ENCODE data around the gene BACH2.
"Not testable (repeated sequence)": the region's sequence is repeated elsewhere in the genome, so short reads cannot be mapped to it uniquely, and the experiment has no call there.

The BACH2 gene

DNA sequence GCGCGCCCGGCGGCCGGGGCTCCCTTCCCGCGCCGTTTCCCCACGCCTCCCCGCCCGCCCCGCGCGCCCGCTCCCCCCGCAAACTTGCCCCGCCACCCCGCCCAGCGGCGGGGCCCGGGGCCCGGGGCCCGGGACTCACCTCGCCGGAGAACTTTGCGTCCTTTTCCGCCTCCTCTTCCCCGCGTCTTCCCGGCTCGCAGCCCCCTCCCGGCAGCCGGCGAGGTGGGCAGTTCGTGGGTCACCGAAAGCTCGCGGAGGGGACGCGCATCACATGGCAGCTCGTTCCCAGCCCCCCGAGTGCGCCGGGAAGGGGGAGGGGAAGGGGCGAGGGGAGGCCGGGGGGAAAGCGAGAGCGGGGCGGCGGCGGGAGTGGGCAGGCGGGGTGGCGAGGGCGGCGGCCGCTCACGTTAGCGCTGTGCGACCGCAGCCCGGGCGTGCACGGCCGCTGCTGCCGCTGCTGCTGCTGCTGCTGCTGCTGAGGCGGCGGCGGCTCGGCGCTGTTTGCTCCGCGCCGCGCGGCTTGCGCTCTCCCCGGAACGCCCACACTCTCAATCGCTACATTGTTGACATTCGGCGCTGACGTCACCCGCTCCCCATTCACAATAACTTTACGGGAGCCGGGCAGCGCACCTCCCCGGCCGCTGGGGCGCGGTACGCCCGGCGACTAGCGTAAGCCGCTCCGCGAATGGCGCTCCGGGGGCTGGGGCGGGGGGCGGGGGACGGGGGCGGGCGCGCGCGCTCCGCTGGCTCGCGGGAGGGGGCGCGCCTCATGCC is at the start of gene BACH2:
Gene BACH2 (minus strand): TSS at position 503 of the 774 bp plus-strand sequence. CDS start 287,999 bp downstream, outside the sequence.
- DNase-seq (ENCODE audit: low read depth): no peak

- DNase-seq (ENCODE audit: low read depth): no peak
Measured at GRCh38 chr6:90343576-90343975, 46.9 kb upstream of the BACH2 start.

DNA sequence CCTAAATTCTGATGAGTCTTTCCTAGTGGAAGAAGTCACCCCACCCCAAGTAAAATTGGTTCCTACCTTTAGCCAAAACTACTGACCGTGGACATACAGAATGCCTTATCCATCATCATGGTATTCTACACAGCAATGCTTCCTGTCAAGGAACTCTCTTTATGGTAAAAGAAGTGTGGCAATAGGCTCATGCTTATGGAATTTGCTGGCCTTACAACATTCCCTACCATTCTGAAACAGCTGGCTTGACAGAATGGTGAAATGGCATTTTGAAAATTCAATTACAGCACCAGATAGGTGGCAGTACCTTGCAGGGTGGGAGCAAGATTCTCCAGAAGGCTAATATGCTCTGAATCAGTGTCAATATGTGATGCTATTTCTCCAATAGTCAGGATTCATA is 41.8 kb upstream of the BACH2 start:
- DNase-seq (ENCODE audit: low read depth): no peak

- DNase-seq (ENCODE audit: low read depth): no peak
Measured at GRCh38 chr6:90336388-90336947, 39.8 kb upstream of the BACH2 start.

GRCh38 chr6:90333928-90334327 is 37.3 kb upstream of the BACH2 start:
- DNase-seq (ENCODE audit: low read depth): no peak

DNA sequence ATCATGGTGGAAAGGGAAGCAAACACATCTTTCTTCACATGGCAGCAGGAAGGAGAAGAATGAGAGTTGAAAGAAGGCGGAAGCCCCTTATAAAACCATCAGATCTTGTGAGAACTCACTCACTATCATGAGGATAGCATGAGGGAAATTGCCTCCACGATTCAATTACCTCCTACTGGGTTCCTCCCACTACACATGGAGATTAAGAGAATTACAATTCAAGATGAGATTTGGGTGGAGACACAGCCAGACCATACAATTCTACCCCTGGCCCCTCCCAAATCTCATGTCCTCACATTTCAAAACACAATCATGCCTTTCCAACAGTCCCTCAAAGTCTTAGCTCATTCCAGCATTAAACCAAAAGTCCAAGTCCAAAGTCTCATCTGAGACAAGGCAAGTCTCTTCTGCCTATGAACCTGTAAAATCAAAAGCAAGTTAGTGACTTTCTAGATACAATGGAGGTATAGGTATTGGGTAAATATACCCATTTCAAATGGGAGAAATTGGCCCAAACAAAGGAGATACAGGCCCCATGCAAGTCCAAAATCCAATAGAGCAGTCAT is 36.4 kb upstream of the BACH2 start:
- DNase-seq (ENCODE audit: low read depth): not testable (repeated sequence)

DNA sequence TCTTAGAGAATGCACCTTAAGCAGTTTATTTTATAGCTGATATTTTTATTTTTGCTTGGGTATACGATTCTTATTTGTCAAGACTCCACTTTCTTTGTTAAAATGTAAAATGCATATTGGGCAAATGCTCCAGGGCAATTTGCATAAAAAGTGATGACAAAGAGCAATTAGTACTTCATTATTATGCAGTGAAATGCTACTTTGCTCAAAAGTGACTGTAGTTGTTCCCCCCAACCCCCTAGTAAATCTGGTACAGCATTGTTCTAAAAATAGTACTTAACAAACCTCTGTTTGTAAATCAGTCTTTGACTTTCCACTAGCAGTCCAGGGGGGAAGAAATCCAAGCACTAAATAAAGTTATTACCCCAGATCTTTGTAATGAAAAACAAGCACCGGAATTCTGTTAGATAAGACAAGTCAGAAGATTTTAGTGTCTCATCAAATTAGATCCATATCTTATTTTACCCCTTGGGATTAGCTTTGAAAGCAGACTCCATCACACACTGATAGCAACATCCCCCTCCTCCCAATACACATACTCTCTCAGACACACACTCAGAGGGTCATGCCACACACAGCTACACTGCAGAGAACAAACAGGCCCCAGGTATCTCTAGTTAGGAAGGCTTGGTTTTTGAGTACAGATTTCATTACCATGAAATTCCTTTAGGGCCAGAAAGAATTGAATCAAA is 32.9 kb upstream of the BACH2 start:
- no peak for DNase-seq (ENCODE audit: low read depth)

DNA sequence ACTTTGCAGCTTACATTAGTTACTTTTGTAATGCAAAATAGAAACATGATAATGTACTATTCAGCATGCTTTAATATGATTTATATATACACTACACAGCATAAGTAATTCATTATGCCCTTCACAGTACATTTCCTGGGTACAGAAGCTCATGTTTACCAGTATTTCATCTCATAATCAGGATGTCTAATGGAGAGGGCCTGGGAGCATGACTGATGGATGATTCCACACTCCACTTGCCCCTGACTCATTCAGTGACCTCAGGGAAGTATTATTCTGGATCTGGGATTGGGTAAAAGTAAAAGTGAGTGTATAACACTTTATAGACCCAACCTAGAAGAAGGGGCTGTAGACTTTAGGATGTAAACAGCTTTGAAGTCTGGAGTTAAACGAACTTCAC is 31.4 kb upstream of the BACH2 start:
- DNase-seq (ENCODE audit: low read depth): no peak

GRCh38 chr6:90326404-90327057 is 29.9 kb upstream of the BACH2 start:
- DNase-seq (ENCODE audit: low read depth): no peak

DNA sequence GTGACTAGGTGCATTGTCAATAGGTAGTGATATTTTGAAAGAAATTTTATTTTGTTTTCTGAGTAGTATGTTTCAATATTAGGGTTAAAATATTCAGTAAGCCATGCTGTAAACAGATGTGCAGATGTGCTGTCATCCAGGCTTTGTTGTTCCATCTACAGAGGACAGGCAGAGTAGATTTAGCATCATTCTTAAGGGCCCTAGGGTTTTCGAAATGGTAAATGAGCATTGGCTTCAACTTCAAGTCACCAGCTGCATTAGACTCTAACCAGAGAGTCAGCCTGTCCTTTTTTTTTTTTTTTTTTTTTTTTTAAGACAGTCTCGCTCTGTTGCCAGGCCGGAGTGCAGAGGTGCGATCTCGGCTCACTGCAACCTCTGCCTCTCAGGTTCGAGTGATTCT is 27.1 kb upstream of the BACH2 start:
- no peak for DNase-seq (ENCODE audit: low read depth)

DNA sequence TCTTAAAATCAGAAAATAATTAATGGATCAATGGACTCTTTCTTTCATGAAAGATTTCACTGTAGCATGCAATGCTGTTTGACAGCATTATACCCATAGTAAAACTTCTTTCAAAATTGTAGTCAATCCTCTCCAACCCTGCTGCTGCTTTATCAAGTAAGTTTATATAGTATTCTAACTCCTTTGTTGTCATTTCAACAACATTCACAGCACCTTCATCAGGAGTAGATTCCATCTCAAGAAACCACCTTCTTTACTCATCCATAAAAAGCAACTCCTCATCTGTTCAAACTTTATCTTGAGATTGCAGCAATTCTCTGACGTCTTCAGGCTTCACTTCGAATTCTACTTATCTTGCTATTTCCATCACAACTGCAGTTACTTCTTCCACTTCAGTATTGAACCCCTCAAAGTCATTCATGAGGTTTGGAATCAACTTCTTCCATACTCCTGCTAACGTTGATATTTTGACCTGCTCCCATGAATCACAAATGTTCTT is 26.4 kb upstream of the BACH2 start:
- DNase-seq (ENCODE audit: low read depth): no peak

DNA sequence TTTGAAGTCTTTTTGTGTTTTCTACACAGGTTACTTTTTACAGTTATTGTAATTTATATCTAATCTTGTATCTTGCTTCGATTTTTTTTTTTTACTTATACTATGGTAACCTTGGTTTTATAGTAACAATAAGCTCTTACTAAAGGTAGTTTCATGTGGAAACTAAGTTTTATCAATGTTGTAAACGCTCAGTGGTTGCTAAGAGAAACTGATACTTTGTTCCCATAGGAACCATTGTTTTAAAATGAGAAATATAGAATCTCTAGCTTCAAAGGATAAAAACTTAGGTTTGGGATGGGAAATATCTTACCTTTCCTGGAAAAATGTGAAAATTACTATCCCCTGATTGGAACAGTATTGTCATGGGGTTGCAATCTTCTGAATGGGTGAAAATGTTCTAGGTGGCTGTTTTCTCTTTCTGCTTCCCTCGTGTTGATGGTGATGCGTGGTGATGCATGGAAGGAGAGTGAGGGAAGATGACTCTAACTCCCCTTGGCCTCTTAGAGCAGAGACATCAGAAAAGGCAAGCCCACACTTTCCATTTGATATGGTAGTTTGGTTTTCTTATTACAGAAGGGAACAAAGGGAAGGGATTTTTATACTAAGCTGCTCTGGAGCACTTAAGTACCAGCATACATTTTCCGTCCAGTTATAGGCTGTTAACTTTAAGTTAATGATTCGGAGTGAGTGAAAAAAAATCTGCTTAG is 23.5 kb upstream of the BACH2 start:
- no peak for DNase-seq (ENCODE audit: low read depth)

GRCh38 chr6:90319044-90319443 is 22.4 kb upstream of the BACH2 start:
- DNase-seq (ENCODE audit: low read depth): no peak

GRCh38 chr6:90315986-90316385 is 19.3 kb upstream of the BACH2 start:
- no peak for DNase-seq (ENCODE audit: low read depth)

DNA sequence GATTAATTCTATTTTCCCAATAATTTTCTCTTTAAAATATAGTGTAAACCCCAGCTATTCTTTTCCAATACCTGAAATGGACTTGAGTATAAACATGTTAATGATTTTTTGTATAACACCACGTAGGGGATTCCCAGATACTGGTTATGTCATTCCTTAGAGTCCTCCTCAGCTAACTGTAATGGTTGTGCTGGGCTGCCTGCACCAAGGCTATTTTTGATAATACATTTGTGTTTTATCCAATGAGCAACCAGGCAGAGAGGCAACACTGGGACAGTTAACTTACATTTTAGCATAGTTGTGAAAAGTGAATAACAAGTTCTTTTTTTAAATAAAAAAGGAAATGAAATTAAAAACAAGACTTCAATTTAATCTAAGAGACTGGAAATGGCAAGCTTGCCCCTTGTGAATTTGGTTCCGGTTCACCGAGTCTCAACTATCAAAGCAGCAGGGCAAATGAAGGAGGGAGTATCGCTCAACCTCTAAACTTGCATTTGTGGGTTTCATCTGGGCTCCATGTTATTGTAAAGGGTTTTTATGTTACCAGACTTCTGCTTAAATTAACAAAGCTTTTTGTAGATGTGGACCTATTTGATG is 18.8 kb upstream of the BACH2 start:
- DNase-seq (ENCODE audit: low read depth): no peak

- no peak for DNase-seq (ENCODE audit: low read depth)
Measured at GRCh38 chr6:90314514-90314913, 17.9 kb upstream of the BACH2 start.

- no peak for DNase-seq (ENCODE audit: low read depth)
Measured at GRCh38 chr6:90311569-90311968, 14.9 kb upstream of the BACH2 start.

DNA sequence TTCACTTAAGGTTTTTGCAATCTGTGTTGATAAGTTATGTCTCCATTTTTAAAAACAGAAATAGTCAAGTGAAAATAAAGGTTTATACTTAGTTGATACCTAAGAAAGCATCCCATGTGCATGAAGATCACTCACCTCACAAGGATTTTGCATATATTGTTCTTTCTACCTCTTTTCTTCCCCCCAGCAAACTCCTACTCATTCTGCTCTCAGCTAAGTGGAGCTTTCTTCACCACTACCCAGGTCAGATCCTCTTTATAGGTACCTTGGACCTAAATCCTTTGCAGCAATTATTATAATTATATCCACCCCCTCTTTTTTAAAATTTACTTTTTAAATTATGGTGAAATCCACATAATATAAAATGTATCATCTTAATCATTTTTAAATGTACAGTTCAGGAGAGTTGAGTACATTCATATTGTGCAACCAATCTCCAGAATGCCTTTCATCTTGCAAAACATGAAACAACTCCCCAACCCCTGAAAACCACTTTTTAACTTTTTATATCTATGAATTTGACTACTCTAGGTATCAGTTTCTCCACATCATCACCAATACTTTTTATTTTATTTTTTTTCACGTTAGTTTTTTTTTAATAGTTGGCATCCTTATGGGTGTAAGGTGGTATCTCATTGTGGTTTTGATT is 9.3 kb upstream of the BACH2 start:
- DNase-seq (ENCODE audit: low read depth): no peak

DNA sequence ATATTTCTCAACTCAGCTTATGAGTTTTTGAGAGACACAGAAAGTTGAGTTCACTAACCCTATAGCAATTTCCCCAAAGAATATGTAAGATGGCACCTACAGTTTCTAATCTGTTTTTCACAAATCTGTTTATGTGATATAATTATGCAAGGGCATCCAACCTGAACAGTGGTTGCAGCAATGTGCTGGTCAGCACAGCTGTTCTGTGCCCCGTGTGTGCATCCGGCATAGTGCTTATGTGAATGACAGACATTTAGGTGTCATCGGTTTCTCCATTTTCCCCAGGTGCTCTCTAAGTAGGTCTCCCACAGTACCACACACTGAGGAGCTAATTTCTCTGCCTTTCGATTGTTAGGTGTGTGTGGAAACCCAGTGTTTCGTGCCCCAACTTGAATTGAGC is 7.7 kb upstream of the BACH2 start:
- no peak for DNase-seq (ENCODE audit: low read depth)

- DNase-seq (ENCODE audit: low read depth): no peak
Measured at GRCh38 chr6:90303039-90303438, 6.4 kb upstream of the BACH2 start.

DNA sequence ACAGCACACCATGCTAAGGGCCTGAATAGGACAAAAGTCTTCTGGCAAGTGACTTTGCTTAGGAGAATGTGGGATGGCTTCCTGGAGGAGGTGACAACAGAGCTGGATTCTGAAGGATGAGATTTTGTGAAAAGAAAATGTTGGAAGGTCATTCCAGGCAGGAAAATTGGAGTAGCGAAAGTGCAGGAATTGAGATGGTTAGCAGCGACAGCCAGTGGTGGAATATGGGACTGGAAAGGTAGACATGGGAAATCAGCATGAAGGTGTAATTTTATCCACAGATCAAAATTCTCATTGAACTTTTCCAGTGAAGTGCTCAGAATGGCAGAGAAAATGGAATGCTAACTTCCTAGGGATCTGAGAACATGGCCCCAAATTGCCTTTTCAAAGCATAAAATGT is 5.7 kb upstream of the BACH2 start:
- no peak for DNase-seq (ENCODE audit: low read depth)
